Stomach (tissue), 9 donors: ENCODE data around the gene BCAN. TPM values are rescaled to one million over a fixed set of nuclear protein-coding genes. Genes with fewer than 3 reads are reported as not detected.
A peak's percentile ranks its signal among the peaks of the same experiment; 100 is the strongest.

Experiments
- DNase-seq, 2 donors: peaks; one replicate each; pipeline versions ENCODE4 v3.0.0 to v3.0.0-alpha.2; 2013 to 2019
- H3K27ac ChIP-seq, 5 donors: fragments of 200-600 bp in 4 of 5; sonication (generic) in 4 of 5; one replicate each; pipeline ENCODE4 v1.5.1; 2013 to 2019; ENCODE audit warnings: mild to moderate bottlenecking in 1 of 5, moderate library complexity in 1 of 5
- H3K27me3 ChIP-seq, 3 donors: fragments of 200-600 bp; sonication (generic); one replicate each; pipeline ENCODE4 v1.5.1; 2017 to 2019; ENCODE audit warnings: mixed run types in 1 of 3
- H3K36me3 ChIP-seq, 4 donors: fragments of 200-600 bp; sonication (generic); 1 replicate in 3 of 4; 2 replicates in 1 of 4; pipeline ENCODE4 v1.5.1; 2016 to 2019
- H3K4me1 ChIP-seq, 4 donors: fragments of 200-600 bp; sonication (generic); one replicate each; pipeline ENCODE4 v1.5.1; 2016 to 2019
- H3K4me3 ChIP-seq, 4 donors: fragments of 200-600 bp; sonication (generic) in 3 of 4; one replicate each; pipeline ENCODE4 v1.5.1; 2016 to 2019; ENCODE audit warnings: mild to moderate bottlenecking in 1 of 4
- H3K9me3 ChIP-seq, 4 donors: fragments of 200-600 bp; sonication (generic); one replicate each; pipeline ENCODE4 v1.5.1; 2016 to 2019
- CTCF ChIP-seq, 7 experiments: fragments of 450-650 bp in 4 of 7; fragments of 200-600 bp in 3 of 7; sonication (generic) in 3 of 7; IDR thresholded peaks; one replicate each; pipeline ENCODE4 v1.5.1; 2016 to 2019; ENCODE audit warnings: antibody characterized with exemption in 7 of 7, control low read depth in 2 of 7, mild to moderate bottlenecking in 1 of 7
- EP300 ChIP-seq: sonication (generic); formaldehyde crosslinking; IDR thresholded peaks from one replicate; pipeline ENCODE4 v1.6.1; 2017; ENCODE audit warnings: antibody characterized with exemption
- POLR2A ChIP-seq, 4 donors: fragments of 450-650 bp; IDR thresholded peaks; one replicate each; pipeline ENCODE4 v1.6.1; 2016; ENCODE audit warnings: antibody characterized with exemption in 4 of 4, control low read depth in 2 of 4, mild to moderate bottlenecking in 1 of 4, moderate library complexity in 1 of 4
- POLR2AphosphoS5 ChIP-seq, 3 donors: sonication (generic); formaldehyde crosslinking; IDR thresholded peaks; one replicate each; pipeline ENCODE4 v1.6.1; 2016; ENCODE audit warnings: antibody characterized with exemption in 3 of 3
- WGBS, 5 donors: extraction: QIAGEN DNeasy Blood & Tissue Kit in 3 of 5; methylation state at CpG; one replicate each; pipeline versions ENCODE4 v1.1.5 to v1.1.7; 2013 to 2018; 5-methylcytosine and 5-hydroxymethylcytosine counted together
- intact Hi-C: fragments of 100-400 bp; cut with DNase I; formaldehyde crosslinking; loops from one replicate; pipeline ENCODE4 v1.15.1; 2023; ENCODE audit warnings: low total_unique reads
- polyA plus RNA-seq, 3 donors: library from polyadenylated mRNA; stranded (reverse); fragments of 200-250 nt; gene quantifications; one replicate each; pipeline ENCODE4 v1.2.3, GENCODE V29; 2013
- total RNA-seq, 5 donors: library from RNA; depleted of rRNA; stranded (reverse); fragments of >200 nt; gene quantifications; one replicate each; pipeline versions ENCODE4 v1.1.0 to v1.2.3, GENCODE V29; 2014 to 2016
- donor health status: healthy with polysubstance abuse.
- donor health status: Bipolar disorder and iron deficiency.
- donor health status: healthy.

The BCAN gene
- total and polyA plus RNA-seq, 8 donors: 0.05 to 39.7 (median 5.7) TPM; not detected in 5

- intact Hi-C loops: no loop called here
- Histone ChIP-seq H3K4me1 (peaks cover 14 to 57% (median 43%) of the 10 kb centered on the region in 4 donors), H3K27me3 (peaks cover 7 to 77% (median 38%) of the 10 kb centered on the region in 3 donors), H3K4me3 (no peak overlapping the region), H3K27ac (peak overlapping the region in 2 of 5 donors; percentile 9 to 33), H3K36me3 (no peaks in the 10 kb centered on the region), H3K9me3 (no peaks in the 10 kb centered on the region)
- TF ChIP-seq POLR2A (IDR thresholded peaks at IDR 0.05): no peak
- no peak for TF ChIP-seq EP300
- TF ChIP-seq CTCF (IDR thresholded peaks at IDR 0.05): no peak
- TF ChIP-seq POLR2AphosphoS5 (IDR thresholded peaks at IDR 0.05): no peak
- peak in 1 of 2 donors; percentile 65 for DNase-seq
- 40 to 49% (median 47%) methylated on average over 8 of the region's 8 CpGs for WGBS, 5 donors
Measured at GRCh38 chr1:156673387-156674121, 31.6 kb downstream of the BCAN start.

GRCh38 chr1:156675210-156676113 is 33.5 kb downstream of the BCAN start:
- H3K27ac ChIP-seq: peak overlapping the region in 4 of 5 donors; percentile 65 to 79 (median 68)
- no peaks in the 10 kb centered on the region for H3K36me3 ChIP-seq
- intact Hi-C loops: no loop called here
- H3K4me1 ChIP-seq: peaks cover 14 to 51% (median 39%) of the 10 kb centered on the region in 4 donors
- H3K9me3 ChIP-seq: no peaks in the 10 kb centered on the region
- TF ChIP-seq POLR2A (IDR thresholded peaks at IDR 0.05) (no peak), CTCF (IDR thresholded peaks at IDR 0.05) (no peak), EP300 (no peak), POLR2AphosphoS5 (IDR thresholded peaks at IDR 0.05) (no peak)
- H3K27me3 ChIP-seq: peaks cover 7 to 86% (median 48%) of the 10 kb centered on the region in 3 donors
- WGBS, 5 donors: 49 to 70% (median 57%) methylated on average over 8 to 18 of the region's 18 CpGs
- H3K4me3 ChIP-seq: peak overlapping the region; percentile 40 to 49 (median 46)
- peak in 1 of 2 donors; percentile 72 for DNase-seq

- intact Hi-C loops: no loop called here
Measured at GRCh38 chr1:156676114-156676819, 34.4 kb downstream of the BCAN start.

More at GRCh38 chr1:156676114-156676819, 34.4 kb downstream of the BCAN start:
- Histone ChIP-seq H3K27me3 (peaks cover 7 to 88% (median 54%) of the 10 kb centered on the region in 3 donors), H3K36me3 (no peaks in the 10 kb centered on the region), H3K4me3 (peak overlapping the region; percentile 40 to 49 (median 46)), H3K27ac (peak overlapping the region in 4 of 5 donors; percentile 65 to 79 (median 68)), H3K9me3 (no peaks in the 10 kb centered on the region), H3K4me1 (peaks cover 14 to 51% (median 39%) of the 10 kb centered on the region in 4 donors)
- no peak for DNase-seq
- WGBS, 5 donors: 12 to 38% (median 15%) methylated on average over 12 to 49 of the region's 49 CpGs
- TF ChIP-seq EP300: no peak
- no peak for TF ChIP-seq POLR2A (IDR thresholded peaks at IDR 0.05)
- TF ChIP-seq CTCF (IDR thresholded peaks at IDR 0.05): no peak
- TF ChIP-seq POLR2AphosphoS5 (IDR thresholded peaks at IDR 0.05): no peak
